BLaER1 treated with 17β-estradiol and CSF1 and Interleukin-3, amounts not matched to agents 10 nM and 100 nM (cell line): Measurements from ENCODE around the gene LPP.

Source experiments
- H3K27ac ChIP-seq, 11 experiments: shearing (Covaris generic); formaldehyde crosslinking; 2 replicates each; pipeline ENCODE4 v1.8.1; 2022
- H3K27me3 ChIP-seq, 11 experiments: shearing (Covaris generic); formaldehyde crosslinking; 2 replicates each; pipeline ENCODE4 v1.8.1; 2022
- H3K36me3 ChIP-seq, 11 experiments: shearing (Covaris generic); formaldehyde crosslinking; 2 replicates each; pipeline ENCODE4 v1.8.1; 2022
- H3K4me1 ChIP-seq, 10 experiments: shearing (Covaris generic); formaldehyde crosslinking; 2 replicates each; pipeline ENCODE4 v1.8.1; 2022
- H3K4me2 ChIP-seq, 11 experiments: shearing (Covaris generic); formaldehyde crosslinking; 2 replicates each; pipeline ENCODE4 v1.8.1; 2022
- H3K4me3 ChIP-seq, 10 experiments: shearing (Covaris generic); formaldehyde crosslinking; 2 replicates each; pipeline ENCODE4 v1.8.1; 2022
- H3K9ac ChIP-seq, 11 experiments: shearing (Covaris generic); formaldehyde crosslinking; 2 replicates each; pipeline ENCODE4 v1.8.1; 2022
- H3K9me3 ChIP-seq, 11 experiments: shearing (Covaris generic); formaldehyde crosslinking; replicated peaks in 1 of 11; 2 replicates each; pipeline ENCODE4 v1.8.1; 2022
- H4K20me1 ChIP-seq, 11 experiments: shearing (Covaris generic); formaldehyde crosslinking; 2 replicates each; pipeline ENCODE4 v1.8.1; 2022
- Cebpa-rat ChIP-seq, 11 experiments: shearing (Covaris generic); IDR thresholded peaks; 2 replicates each; pipeline ENCODE4 v1.8.1; 2022

Gene LPP

DNA sequence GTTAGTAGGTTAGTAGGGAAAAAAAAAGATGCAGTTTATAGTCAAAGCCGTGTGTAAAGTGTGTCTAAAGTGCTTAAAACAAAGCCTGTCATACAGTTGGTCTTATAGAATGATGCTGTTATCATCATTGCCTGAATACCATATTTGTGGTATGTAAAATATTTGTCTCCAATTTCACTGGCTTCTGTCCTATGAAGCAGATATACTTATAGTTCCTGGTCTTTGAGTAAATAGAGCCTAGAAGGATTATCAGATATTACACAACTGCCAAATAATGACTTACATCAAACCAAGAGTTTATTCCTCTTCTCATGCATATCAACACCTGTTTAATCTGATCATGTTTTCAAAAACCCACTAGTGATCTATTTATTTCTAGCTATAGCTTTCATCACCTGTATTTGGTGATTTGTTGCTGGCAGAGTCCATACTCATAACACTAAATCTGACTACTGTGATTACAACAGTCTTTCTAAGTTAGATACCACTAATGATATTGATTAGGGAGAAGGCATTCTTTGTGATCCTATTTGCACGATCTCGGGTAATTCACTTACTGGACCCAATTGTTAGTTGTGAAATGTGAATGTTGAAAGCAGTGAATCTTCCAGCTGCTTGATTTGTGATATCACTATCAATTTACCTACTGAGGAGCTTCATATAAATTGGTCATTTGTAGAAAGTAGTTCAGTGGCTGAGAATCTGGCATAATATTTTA, 413.7 kb downstream of the LPP start:
- Histone ChIP-seq H3K4me3 (no peak overlapping the region), H3K4me2 (no peak overlapping the region), H3K9me3 (0 out of 22 replicates have a peak, but pooled peaks cover 0 to 5% (median 0%) of the 10 kb centered on the region in 11 experiments), H3K27ac (no peak overlapping the region), H3K9ac (no peak overlapping the region), H3K27me3 (no peaks in the 10 kb centered on the region), H3K4me1 (peaks cover 0 to 55% (median 0%) of the 10 kb centered on the region in 10 experiments; a peak in 6 of 20 replicates), H3K36me3 (0 out of 22 replicates have a peak, but pooled peaks cover 0 to 5% (median 0%) of the 10 kb centered on the region in 11 experiments), H4K20me1 (no peaks in the 10 kb centered on the region)
- TF ChIP-seq Cebpa-rat (IDR thresholded peaks at IDR 0.05), result no peak

DNA sequence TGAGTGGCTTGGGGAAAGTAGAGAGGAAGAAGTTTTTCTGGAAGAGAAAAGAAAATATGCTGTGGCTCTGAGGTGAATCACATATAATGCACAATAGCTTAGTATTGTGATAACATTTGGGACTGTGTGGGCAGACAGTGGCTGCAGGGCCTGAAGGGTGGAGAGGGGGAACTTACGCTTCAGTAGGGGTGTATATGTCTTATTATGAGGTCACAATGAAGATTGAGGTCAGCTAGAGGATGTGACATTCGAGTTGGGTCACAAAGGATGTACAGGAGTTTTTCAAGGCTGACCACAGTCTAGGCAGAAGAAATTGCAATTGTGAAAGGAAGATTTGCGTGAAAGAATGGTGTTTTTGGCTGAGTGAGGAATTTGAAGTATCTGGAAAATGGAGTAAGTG, 414.8 kb downstream of the LPP start:
- H3K4me1 ChIP-seq, result peaks cover 0 to 55% (median 2%) of the 10 kb centered on the region in 10 experiments; a peak in 9 of 20 replicates

DNA sequence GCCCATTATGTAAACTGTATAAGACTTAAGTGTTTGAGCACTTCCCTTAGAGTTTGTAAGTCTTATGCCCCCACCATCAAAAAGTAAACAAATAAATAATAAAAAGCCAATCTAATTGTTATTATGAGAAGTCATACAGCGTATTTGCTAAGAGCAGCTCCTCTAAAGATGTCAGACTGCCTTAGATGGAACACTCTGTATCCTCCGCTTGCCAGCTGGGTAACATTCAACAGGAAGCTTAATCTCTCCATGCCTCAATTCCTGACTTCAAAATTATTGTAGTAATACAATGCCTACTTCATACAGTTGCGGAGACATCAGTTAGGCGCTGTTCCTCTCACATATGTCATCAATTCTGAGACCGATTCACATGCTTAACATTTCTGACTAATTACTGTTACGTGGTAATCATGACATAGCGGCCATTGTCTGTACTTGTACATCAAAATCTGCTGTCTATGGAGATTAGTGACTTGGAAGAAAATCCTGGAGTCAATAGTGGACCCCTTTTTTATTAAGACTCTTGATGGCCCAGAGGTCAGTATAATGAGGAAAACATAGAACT, 417.7 kb downstream of the LPP start:
- Histone ChIP-seq H3K9ac (no peak overlapping the region), H3K9me3 (0 out of 22 replicates have a peak, but pooled peaks cover 0 to 5% (median 0%) of the 10 kb centered on the region in 11 experiments), H3K36me3 (peaks cover 0 to 28% (median 0%) of the 10 kb centered on the region in 11 experiments; a peak in 6 of 22 replicates), H3K27ac (no peak overlapping the region), H3K27me3 (no peaks in the 10 kb centered on the region), H3K4me2 (no peak overlapping the region), H3K4me3 (no peak overlapping the region), H4K20me1 (no peaks in the 10 kb centered on the region), H3K4me1 (peaks cover 0 to 57% (median 2%) of the 10 kb centered on the region in 10 experiments; a peak in 9 of 20 replicates)
- no peak for TF ChIP-seq Cebpa-rat (IDR thresholded peaks at IDR 0.05)

More for the DNA sequence above, 414.8 kb downstream of the LPP start:
- TF ChIP-seq Cebpa-rat (IDR thresholded peaks at IDR 0.05), result no peak
- 0 out of 22 replicates have a peak overlapping the region, but pooled peaks of 1 of the 11 experiments have one; percentile 14 for H3K27ac ChIP-seq
- no peak overlapping the region for H3K9ac ChIP-seq
- no peaks in the 10 kb centered on the region for H4K20me1 ChIP-seq
- no peaks in the 10 kb centered on the region for H3K27me3 ChIP-seq
- H3K4me2 ChIP-seq, result peak overlapping the region in 3 of 11 experiments; percentile 15 to 42 (median 23); a peak in 4 of 22 replicates
- no peak overlapping the region for H3K4me3 ChIP-seq
- 0 out of 22 replicates have a peak, but pooled peaks cover 0 to 5% (median 0%) of the 10 kb centered on the region in 11 experiments for H3K9me3 ChIP-seq
- H3K36me3 ChIP-seq, result 0 out of 22 replicates have a peak, but pooled peaks cover 0 to 5% (median 0%) of the 10 kb centered on the region in 11 experiments

DNA sequence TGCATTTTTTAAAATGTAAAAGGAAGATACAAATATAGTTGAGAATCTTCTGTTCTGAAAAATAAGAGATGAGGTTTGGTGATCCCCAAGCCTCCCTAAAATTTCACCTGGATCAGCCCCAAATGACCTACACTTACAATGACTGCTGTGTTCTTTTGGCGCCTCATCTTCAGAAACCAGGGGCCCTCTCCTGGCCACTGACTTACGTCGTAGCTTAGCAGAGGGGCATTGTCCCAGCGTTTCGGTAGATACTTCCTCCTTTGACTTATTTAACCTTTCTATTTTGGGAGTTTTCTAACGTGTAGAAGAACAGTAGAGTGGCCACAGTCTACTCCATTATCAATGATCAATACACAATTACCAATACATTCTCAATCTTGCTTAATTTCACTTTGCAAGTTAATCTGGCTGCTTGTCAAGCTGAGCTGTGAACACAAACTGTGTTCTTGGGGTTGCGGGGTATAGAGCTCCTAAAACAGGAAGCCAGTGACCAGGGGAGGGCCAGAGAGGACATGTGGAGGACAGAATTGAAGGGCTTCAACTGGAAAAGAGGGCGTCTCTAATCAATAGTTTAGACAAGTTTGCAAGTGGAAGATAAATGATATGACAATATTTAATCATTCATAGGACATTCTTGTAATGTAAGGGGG, 419.5 kb downstream of the LPP start:
- TF ChIP-seq Cebpa-rat (IDR thresholded peaks at IDR 0.05), result no peak
- Histone ChIP-seq H4K20me1 (no peaks in the 10 kb centered on the region), H3K4me2 (peak overlapping the region in 3 of 11 experiments; percentile 31 to 47 (median 43); a peak in 5 of 22 replicates), H3K4me1 (peaks cover 0 to 66% (median 6%) of the 10 kb centered on the region in 10 experiments; a peak in 11 of 20 replicates), H3K4me3 (no peak overlapping the region), H3K27me3 (no peaks in the 10 kb centered on the region), H3K9me3 (0 out of 22 replicates have a peak, but pooled peaks cover 0 to 5% (median 0%) of the 10 kb centered on the region in 11 experiments), H3K27ac (peak overlapping the region in 3 of 11 experiments; percentile 12 to 28 (median 18); a peak in 4 of 22 replicates), H3K9ac (no peak overlapping the region), H3K36me3 (peaks cover 0 to 29% (median 0%) of the 10 kb centered on the region in 11 experiments; a peak in 6 of 22 replicates)

DNA sequence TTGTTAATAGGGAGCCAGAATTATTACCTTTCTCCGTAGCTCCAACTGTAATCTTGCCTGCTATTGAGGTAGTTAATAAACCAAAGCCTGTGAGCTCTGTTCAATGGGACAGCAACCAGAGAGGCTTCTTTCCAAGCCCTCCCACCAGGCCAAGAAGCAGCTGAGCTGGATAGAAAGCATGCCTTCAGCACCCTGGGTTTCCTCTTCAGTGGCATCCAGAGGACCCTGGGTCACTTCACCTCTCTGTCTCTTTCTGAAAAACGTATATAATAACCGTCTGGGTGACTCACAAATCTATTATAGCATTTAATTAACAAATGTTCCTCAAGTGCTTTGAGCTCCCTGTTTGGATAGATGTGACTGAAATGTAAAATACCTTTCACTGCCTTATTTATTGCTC, 420.0 kb downstream of the LPP start:
- Histone ChIP-seq H3K36me3 (peaks cover 0 to 29% (median 0%) of the 10 kb centered on the region in 11 experiments; a peak in 6 of 22 replicates), H3K27me3 (no peaks in the 10 kb centered on the region), H3K27ac (peak overlapping the region in 3 of 11 experiments; percentile 12 to 28 (median 18); a peak in 4 of 22 replicates), H3K4me3 (no peak overlapping the region), H3K9me3 (0 out of 22 replicates have a peak, but pooled peaks cover 0 to 5% (median 0%) of the 10 kb centered on the region in 11 experiments), H3K9ac (no peak overlapping the region), H3K4me2 (peak overlapping the region in 2 of 11 experiments; percentile 31 to 47; a peak in 2 of 22 replicates), H3K4me1 (peaks cover 0 to 66% (median 10%) of the 10 kb centered on the region in 10 experiments; a peak in 11 of 20 replicates), H4K20me1 (no peaks in the 10 kb centered on the region)
- no peak for TF ChIP-seq Cebpa-rat (IDR thresholded peaks at IDR 0.05)

DNA sequence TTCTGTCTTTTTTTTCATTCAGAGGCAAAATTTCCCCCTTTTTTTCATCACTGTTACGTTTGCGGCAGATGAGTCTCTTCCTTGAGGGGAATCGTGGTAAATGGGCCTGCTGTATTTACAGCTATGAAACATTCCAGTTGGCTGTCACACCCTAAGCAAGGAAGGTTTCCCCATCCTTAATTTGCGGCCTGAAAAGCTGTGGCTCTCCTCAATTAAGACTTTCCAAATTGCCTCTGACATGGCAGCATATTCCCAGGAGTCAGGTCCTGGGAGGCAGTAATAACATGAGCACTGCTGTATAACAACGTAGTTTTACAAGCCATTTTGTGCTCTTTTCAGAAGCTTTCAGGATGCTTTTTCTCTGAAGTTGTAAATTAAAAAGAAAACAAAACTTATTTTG, 420.9 kb downstream of the LPP start:
- H3K4me2 ChIP-seq, result no peak overlapping the region
- H3K4me1 ChIP-seq, result peaks cover 0 to 66% (median 11%) of the 10 kb centered on the region in 10 experiments; a peak in 11 of 20 replicates
- H3K27me3 ChIP-seq, result no peaks in the 10 kb centered on the region
- H3K4me3 ChIP-seq, result no peak overlapping the region
- H3K27ac ChIP-seq, result no peak overlapping the region
- 0 out of 22 replicates have a peak, but pooled peaks cover 0 to 5% (median 0%) of the 10 kb centered on the region in 11 experiments for H3K9me3 ChIP-seq
- no peaks in the 10 kb centered on the region for H4K20me1 ChIP-seq
- H3K36me3 ChIP-seq, result peaks cover 0 to 29% (median 0%) of the 10 kb centered on the region in 11 experiments; a peak in 6 of 22 replicates
- no peak for TF ChIP-seq Cebpa-rat (IDR thresholded peaks at IDR 0.05)
- no peak overlapping the region for H3K9ac ChIP-seq

DNA sequence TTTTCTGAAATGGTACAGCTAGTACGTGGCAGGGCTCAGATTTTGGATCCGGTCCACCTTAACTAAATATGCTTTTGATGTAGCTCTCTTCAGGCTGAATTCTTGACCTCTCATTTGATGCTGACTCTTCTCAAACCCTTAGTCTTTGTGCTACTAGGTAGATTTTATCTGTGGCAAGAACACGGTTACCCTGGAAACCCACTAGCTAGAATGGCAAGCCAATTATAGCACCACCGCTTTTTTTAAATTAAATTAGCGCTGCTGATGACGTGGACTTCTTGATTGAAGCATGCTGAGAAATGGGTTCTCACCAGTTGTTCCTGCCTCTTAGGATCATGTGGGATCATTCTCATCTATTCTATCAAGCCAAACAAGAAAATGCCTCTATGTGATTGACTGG, 421.5 kb downstream of the LPP start:
- Histone ChIP-seq H3K4me3 (no peak overlapping the region), H3K4me2 (no peak overlapping the region), H3K4me1 (peaks cover 0 to 66% (median 11%) of the 10 kb centered on the region in 10 experiments; a peak in 11 of 20 replicates), H3K27me3 (no peaks in the 10 kb centered on the region), H3K9me3 (0 out of 22 replicates have a peak, but pooled peaks cover 0 to 6% (median 0%) of the 10 kb centered on the region in 11 experiments), H3K9ac (no peak overlapping the region), H3K27ac (0 out of 22 replicates have a peak overlapping the region, but pooled peaks of 1 of the 11 experiments have one; percentile 45), H4K20me1 (no peaks in the 10 kb centered on the region), H3K36me3 (peaks cover 0 to 29% (median 0%) of the 10 kb centered on the region in 11 experiments; a peak in 6 of 22 replicates)
- no peak for TF ChIP-seq Cebpa-rat (IDR thresholded peaks at IDR 0.05)

DNA sequence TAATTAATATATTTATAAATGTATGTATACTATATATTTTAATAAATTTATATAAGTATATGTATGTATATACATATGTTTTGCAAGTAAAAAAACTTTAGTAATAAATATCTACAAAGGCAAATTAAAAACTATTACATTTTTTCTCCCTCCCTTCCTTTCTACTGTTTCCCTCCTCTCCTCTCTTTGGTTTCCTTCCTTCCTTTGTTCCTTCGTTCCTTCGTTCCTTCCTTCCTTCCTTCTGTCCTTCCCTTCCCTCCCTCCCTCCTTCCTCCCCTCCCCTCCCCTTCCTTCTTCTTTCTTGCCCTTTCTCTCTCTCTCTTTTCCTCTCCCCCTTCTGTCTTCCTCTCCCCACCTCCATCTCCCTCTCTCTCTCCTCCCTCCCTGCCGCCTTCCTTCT, 423.6 kb downstream of the LPP start:
- no peaks in the 10 kb centered on the region for H3K27me3 ChIP-seq
- peak overlapping the region in 4 of 11 experiments; percentile 62 to 91 (median 77); a peak in 7 of 22 replicates for H3K27ac ChIP-seq
- TF ChIP-seq Cebpa-rat (IDR thresholded peaks at IDR 0.05), result no peak
- peaks cover 0 to 81% (median 19%) of the 10 kb centered on the region in 10 experiments; a peak in 11 of 20 replicates for H3K4me1 ChIP-seq
- H4K20me1 ChIP-seq, result no peaks in the 10 kb centered on the region
- no peak overlapping the region for H3K4me3 ChIP-seq
- H3K4me2 ChIP-seq, result peak overlapping the region in 3 of 11 experiments; percentile 64 to 83 (median 81); a peak in 3 of 22 replicates
- peaks cover 0 to 24% (median 0%) of the 10 kb centered on the region in 11 experiments; a peak in 6 of 22 replicates for H3K36me3 ChIP-seq
- peaks cover 0 to 9% (median 0%) of the 10 kb centered on the region in 11 experiments; a peak in 1 of 22 replicates for H3K9me3 ChIP-seq
- H3K9ac ChIP-seq, result peak overlapping the region in 2 of 11 experiments; percentile 67 to 73; a peak in 2 of 22 replicates
